Common myeloid progenitor, CD34-positive (primary cell): ENCODE results near the gene ECEL1.
"Not testable (repeated sequence)": the region's sequence is repeated elsewhere in the genome, so short reads cannot be mapped to it uniquely, and the experiment has no call there.

Source experiments
- CTCF ChIA-PET: fragments of 350-600 bp; sonication (Branson Sonifier 250); formaldehyde crosslinking; loops from one replicate; lab custom pipeline; 2021; ENCODE audit warnings: antibody characterized with exemption; lab: Charles Lee
- POLR2A ChIA-PET: fragments of 350-600 bp; sonication (Branson Sonifier 250); formaldehyde crosslinking; loops from one replicate; lab custom pipeline; 2021; ENCODE audit warnings: antibody characterized with exemption; lab: Charles Lee
- DNase-seq, 3 donors: peaks; one replicate each; pipeline versions ENCODE4 v3.0.0 to v3.0.0-alpha.2; 2013
- H3K27ac ChIP-seq, 2 experiments: 1 replicate in 1 of 2; 2 replicates in 1 of 2; pipeline ENCODE4 v1.7.0; 2013; ENCODE audit warnings: inconsistent platforms in 2 of 2, low read length in 2 of 2, mild to moderate bottlenecking in 2 of 2, low read depth in 1 of 2, moderate library complexity in 1 of 2; ENCODE audit not compliant: severe bottlenecking in 2 of 2, insufficient read depth in 1 of 2, poor library complexity in 1 of 2
- H3K27me3 ChIP-seq, 5 experiments: replicated peaks in 2 of 5; 1 replicate in 3 of 5; 2 replicates in 2 of 5; pipeline versions ENCODE4 v1.6.1 to v1.7.0; 2013; ENCODE audit warnings: low read length in 4 of 5, mild to moderate bottlenecking in 2 of 5, moderate library complexity in 2 of 5, inconsistent platforms in 1 of 5; ENCODE audit not compliant: insufficient read depth in 5 of 5, control insufficient read depth in 4 of 5
- H3K36me3 ChIP-seq, 4 experiments: 1 replicate in 2 of 4; 2 replicates in 2 of 4; pipeline versions ENCODE4 v1.6.1 to v1.7.0; 2013; ENCODE audit warnings: low read length in 3 of 4, control low read depth in 1 of 4, mild to moderate bottlenecking in 1 of 4; ENCODE audit not compliant: control insufficient read depth in 4 of 4, insufficient read depth in 4 of 4
- H3K4me1 ChIP-seq, 4 experiments: 1 replicate in 3 of 4; 2 replicates in 1 of 4; pipeline versions ENCODE4 v1.6.1 to v1.7.1; 2013; ENCODE audit warnings: low read length in 3 of 4, mild to moderate bottlenecking in 3 of 4, control low read depth in 1 of 4, inconsistent platforms in 1 of 4, moderate library complexity in 1 of 4; ENCODE audit not compliant: control insufficient read depth in 4 of 4, insufficient read depth in 4 of 4; ENCODE audit errors: control extremely low read depth in 1 of 4
- H3K4me3 ChIP-seq, 7 experiments: 1 replicate in 4 of 7; 2 replicates in 3 of 7; pipeline versions ENCODE4 v1.5.1 to v1.7.0; 2013; ENCODE audit warnings: mild to moderate bottlenecking in 7 of 7, low read length in 6 of 7, moderate library complexity in 6 of 7, inconsistent platforms in 2 of 7, low read depth in 2 of 7, control low read depth in 1 of 7; ENCODE audit not compliant: insufficient read depth in 4 of 7, control insufficient read depth in 1 of 7; ENCODE audit errors: extremely low read depth in 1 of 7
- H3K9me3 ChIP-seq, 5 experiments: 1 replicate in 4 of 5; 2 replicates in 1 of 5; pipeline versions ENCODE4 v1.6.1 to v1.7.1; 2013; ENCODE audit warnings: low read length in 4 of 5, mild to moderate bottlenecking in 2 of 5, inconsistent platforms in 1 of 5, low read depth in 1 of 5, moderate library complexity in 1 of 5; ENCODE audit not compliant: control insufficient read depth in 4 of 5, insufficient read depth in 2 of 5; ENCODE audit errors: control extremely low read depth in 1 of 5
- WGBS: methylation state at CpG from one replicate; pipeline ENCODE4 v1.1.5; 2013; ENCODE audit not compliant: insufficient coverage; 5-methylcytosine and 5-hydroxymethylcytosine counted together

The ECEL1 gene

GRCh38 chr2:232445149-232445885 is 42.3 kb downstream of the ECEL1 start:
- H3K9me3 ChIP-seq, H3K36me3 ChIP-seq, H3K27ac ChIP-seq, H3K4me1 ChIP-seq, H3K27me3 ChIP-seq, DNase-seq, POLR2A ChIA-PET, H3K4me3 ChIP-seq: not testable (repeated sequence)
- CTCF ChIA-PET: interaction anchor here (0.7 to 3.0 kb wide), 8 partner anchors 11 to 544 kb away, joined by 3 to 29 read pairs (median 4); partner anchors contain the start of genes ALPG and PRSS56
- 82% methylated on average over 8 of the region's 29 CpGs for WGBS

DNA sequence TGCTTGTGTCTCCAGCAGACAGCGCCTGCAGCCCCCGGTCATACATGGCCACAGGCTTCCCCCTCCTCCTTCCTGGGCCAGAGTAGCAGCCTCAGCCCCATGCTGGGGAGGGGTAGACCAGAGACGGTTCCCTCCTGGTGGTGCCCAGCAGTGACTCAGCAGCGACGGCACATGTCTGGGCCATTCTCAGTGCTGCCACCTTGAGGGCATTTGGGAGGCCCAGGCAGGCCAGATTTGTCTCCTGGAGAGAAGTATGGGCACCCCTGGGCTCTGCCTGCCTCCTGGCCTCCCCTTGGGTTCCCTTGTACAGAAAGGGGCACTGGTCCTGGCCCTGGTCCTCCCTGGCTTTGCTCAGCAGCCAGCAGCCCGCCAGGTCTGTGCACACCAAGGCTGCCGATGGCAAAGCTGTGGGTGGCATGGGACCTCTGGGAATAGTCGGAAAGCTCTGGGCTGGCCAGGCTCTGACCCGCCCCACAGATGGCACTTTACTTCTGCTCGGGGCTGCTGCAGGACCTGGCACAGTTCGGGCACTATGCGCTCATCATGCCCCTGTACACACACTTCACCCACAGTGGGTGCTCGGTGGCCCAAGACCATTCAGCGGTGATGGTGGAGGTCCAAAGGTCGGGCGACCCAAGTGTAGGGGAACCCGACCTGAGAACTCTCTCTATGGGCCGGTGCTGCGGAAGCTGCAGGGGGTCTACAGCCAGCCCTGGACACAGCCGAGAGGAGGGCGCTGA is 43.1 kb downstream of the ECEL1 start:
- Histone ChIP-seq H3K27ac (no peak overlapping the region), H3K4me3 (no peak overlapping the region), H3K4me1 (peaks cover 0 to 8% (median 2%) of the 10 kb centered on the region in 4 experiments), H3K27me3 (no peaks in the 10 kb centered on the region), H3K36me3 (no peaks in the 10 kb centered on the region), H3K9me3 (no peaks in the 10 kb centered on the region)
- POLR2A ChIA-PET: no interaction called here
- DNase-seq: peak; percentile 52 to 78 (median 74)
- CTCF ChIA-PET: interaction anchor here (0.7 to 1.9 kb wide), 8 partner anchors 10 to 543 kb away, joined by 3 to 8 read pairs (median 4); partner anchors contain the start of genes ALPG and PRSS56
- 79% methylated on average over 20 of the region's 21 CpGs for WGBS

DNA sequence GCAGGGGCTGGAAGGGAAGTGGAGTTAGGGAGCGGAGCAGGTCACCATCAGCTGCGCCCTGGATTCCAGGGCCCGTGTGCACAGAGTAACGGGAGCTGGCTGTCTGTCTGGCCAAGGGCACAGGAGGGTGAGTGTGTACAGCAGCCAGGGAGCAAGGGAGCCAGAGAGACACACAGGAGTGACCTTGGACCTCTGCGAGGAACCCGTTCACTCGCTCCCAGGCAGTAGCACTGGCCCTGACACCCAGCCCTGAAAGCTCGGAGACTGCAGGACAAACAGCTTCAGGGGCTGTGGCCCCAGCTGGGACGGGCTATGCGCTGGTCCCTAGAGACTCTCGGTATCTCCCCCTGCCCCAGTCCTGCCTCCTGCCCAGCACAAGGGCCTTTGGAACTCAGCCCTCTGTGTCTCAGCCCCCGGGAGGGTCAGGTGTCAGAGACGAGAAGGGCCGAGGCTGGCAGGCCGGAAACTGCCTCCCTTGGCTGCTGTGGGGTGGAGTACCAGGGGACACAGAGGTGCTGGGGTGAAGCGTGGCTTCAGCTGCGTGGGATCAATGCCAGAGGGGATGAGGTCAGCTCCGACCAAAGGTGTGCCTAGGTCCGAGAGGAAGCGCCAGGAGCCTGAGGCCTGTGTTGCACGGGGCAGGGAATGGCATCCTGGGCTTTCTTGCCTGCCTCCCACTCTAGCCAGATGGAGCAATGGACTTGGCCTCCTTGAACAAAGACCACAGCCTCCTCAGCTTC is 43.8 kb downstream of the ECEL1 start:
- 87% methylated on average over 12 of the region's 21 CpGs for WGBS
- H3K36me3 ChIP-seq, H3K27me3 ChIP-seq, H3K9me3 ChIP-seq, H3K4me3 ChIP-seq, H3K4me1 ChIP-seq, POLR2A ChIA-PET, H3K27ac ChIP-seq, DNase-seq: not testable (repeated sequence)
- CTCF ChIA-PET: interaction anchor here (0.8 to 1.9 kb wide), 7 partner anchors 9 to 542 kb away, joined by 3 to 8 read pairs (median 4); partner anchors contain the start of gene PRSS56

DNA sequence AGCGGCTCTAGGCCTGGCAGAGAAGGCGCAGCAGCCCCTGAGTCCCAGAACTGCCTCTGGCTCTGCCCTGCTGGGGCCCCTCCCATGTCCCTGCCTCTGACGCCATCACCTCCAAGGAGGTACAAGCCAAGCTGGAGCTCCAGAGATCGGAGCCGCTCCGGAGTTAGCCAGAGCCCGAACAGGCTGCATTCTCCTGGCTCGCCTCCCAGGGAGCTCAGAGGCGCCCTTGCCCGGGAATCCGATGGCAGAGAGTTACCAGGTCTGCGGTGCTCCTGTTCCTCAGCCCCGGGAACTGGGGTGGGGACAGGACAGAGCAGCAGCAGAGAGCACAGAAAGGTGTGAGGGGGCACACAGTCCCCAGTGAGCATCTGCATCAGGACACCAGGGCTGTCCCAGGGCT is 44.6 kb downstream of the ECEL1 start:
- WGBS: no CpG with 5 or more reads among the region's 13 CpGs
- H3K27ac ChIP-seq, H3K36me3 ChIP-seq, POLR2A ChIA-PET, H3K9me3 ChIP-seq, CTCF ChIA-PET, H3K4me3 ChIP-seq, H3K4me1 ChIP-seq, DNase-seq, H3K27me3 ChIP-seq: not testable (repeated sequence)

DNA sequence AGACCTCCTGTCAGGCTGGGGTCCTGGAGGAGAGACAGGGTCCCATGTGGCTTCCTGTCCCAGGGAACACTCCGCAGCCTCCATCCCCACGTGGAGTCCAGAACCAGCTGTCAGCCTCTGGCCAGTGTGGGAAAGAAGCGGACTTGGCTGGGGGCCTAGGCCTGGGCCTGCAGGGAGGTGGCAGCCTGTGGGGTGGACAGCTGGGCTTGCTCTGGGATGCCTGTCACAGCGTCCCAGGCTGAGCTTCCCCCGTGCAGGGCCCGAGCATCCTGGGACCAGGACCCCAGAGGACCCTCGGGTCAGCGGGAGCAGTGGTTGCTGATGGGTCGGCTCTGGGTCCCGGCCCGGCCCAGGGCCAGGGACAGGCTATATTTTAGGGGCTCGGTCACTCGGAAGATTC is 45.2 kb downstream of the ECEL1 start:
- CTCF ChIA-PET: interaction anchor here (1.7 to 2.4 kb wide), 5 partner anchors 76 to 542 kb away, joined by 4 to 7 read pairs (median 7); partner anchors contain the start of gene PRSS56
- WGBS: 94% methylated on average over 9 of the region's 13 CpGs
- POLR2A ChIA-PET: not testable (repeated sequence)

DNA sequence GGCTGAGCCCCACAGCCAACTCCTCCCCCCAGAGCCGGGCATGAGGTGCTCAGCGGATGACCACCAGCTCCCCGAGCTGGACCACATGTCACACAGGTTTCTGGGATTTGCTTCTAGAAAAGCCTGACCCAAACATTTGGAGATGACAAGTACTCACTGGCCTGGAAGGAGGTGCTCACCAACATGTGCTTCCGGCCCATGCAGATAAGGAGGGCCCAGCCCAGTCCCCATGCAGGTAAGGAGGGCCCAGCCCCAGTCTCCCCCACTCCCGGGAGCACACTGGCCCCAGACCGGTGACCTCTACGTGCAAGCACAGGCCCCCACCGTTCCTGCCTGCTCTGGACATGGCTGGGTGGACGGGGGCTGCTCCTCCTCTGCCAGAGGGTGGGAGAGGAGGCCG is 45.7 kb downstream of the ECEL1 start:
- H3K36me3 ChIP-seq, H3K27ac ChIP-seq, H3K9me3 ChIP-seq, H3K4me3 ChIP-seq, POLR2A ChIA-PET, H3K27me3 ChIP-seq, DNase-seq: not testable (repeated sequence)
- peaks cover 0 to 10% (median 2%) of the 10 kb centered on the region in 4 experiments for H3K4me1 ChIP-seq
- 92% methylated on average over 2 of the region's 10 CpGs for WGBS
- CTCF ChIA-PET: interaction anchor here (1.7 to 2.4 kb wide), 5 partner anchors 75 to 541 kb away, joined by 4 to 7 read pairs (median 7); partner anchors contain the start of gene PRSS56

More for the DNA sequence above, 45.2 kb downstream of the ECEL1 start:
- H3K9me3 ChIP-seq, H3K36me3 ChIP-seq, H3K4me1 ChIP-seq, H3K27me3 ChIP-seq, H3K4me3 ChIP-seq, DNase-seq, H3K27ac ChIP-seq: not testable (repeated sequence)
